Activated naive CD8-positive, alpha-beta T cell treated with anti-CD3 and anti-CD28 coated beads for 36 hours (primary cell): ENCODE measurements around the gene RAD21L1. TPM values are rescaled to one million over a fixed set of nuclear protein-coding genes. Genes with fewer than 3 reads are reported as not detected.

Experiments used
- DNase-seq: peaks from one replicate; pipeline ENCODE4 v3.0.0; 2021
- H3K27ac Mint-ChIP-seq: one replicate; pipeline ENCODE4 v1.8.0; 2022; ENCODE audit warnings: mild to moderate bottlenecking, moderate library complexity, mixed read lengths
- H3K27me3 Mint-ChIP-seq: one replicate; pipeline ENCODE4 v1.8.0; 2022; ENCODE audit warnings: mild to moderate bottlenecking, mixed read lengths
- H3K36me3 Mint-ChIP-seq: one replicate; pipeline ENCODE4 v1.8.0; 2021; ENCODE audit warnings: mild to moderate bottlenecking, mixed read lengths
- H3K4me1 Mint-ChIP-seq: one replicate; pipeline ENCODE4 v1.8.0; 2021; ENCODE audit warnings: mixed read lengths
- H3K4me3 Mint-ChIP-seq: one replicate; pipeline ENCODE4 v1.8.0; 2022; ENCODE audit warnings: mild to moderate bottlenecking, moderate library complexity, mixed read lengths
- H3K9me3 Mint-ChIP-seq: one replicate; pipeline ENCODE4 v1.8.0; 2022; ENCODE audit warnings: mixed read lengths
- total RNA-seq, 2 experiments: library from RNA; stranded (reverse); gene quantifications; one replicate each; pipeline ENCODE4 v1.2.3, GENCODE V29; 2021

The RAD21L1 gene
- total RNA-seq, 2 experiments from 2014 or later = not detected

DNA sequence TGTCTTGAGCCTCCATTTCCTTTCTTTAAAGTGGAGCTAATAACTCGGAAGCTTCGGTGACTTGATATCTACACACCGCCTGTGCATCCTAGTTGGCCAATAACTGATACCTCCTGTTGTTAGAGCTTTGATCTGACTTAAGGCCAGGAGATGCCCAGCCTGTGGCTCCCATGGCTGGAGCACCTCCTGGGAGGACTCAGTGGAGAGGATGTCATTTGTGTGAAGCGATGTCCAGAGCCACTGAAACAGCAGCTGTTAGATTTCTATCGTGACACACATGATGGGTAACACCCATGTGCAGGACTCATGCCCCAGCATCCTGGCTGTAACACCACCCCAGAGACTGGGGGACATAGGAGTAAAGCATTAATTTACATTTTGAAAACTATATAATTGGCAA lies 72.3 kb downstream of the RAD21L1 start:
- H3K9me3 Mint-ChIP-seq = no peaks in the 10 kb centered on the region
- no peak for DNase-seq
- H3K36me3 Mint-ChIP-seq = peaks cover 4% of the 10 kb centered on the region
- no peak overlapping the region for H3K27ac Mint-ChIP-seq
- no peaks in the 10 kb centered on the region for H3K27me3 Mint-ChIP-seq
- peaks cover 31% of the 10 kb centered on the region for H3K4me1 Mint-ChIP-seq
- H3K4me3 Mint-ChIP-seq = no peak overlapping the region

DNA sequence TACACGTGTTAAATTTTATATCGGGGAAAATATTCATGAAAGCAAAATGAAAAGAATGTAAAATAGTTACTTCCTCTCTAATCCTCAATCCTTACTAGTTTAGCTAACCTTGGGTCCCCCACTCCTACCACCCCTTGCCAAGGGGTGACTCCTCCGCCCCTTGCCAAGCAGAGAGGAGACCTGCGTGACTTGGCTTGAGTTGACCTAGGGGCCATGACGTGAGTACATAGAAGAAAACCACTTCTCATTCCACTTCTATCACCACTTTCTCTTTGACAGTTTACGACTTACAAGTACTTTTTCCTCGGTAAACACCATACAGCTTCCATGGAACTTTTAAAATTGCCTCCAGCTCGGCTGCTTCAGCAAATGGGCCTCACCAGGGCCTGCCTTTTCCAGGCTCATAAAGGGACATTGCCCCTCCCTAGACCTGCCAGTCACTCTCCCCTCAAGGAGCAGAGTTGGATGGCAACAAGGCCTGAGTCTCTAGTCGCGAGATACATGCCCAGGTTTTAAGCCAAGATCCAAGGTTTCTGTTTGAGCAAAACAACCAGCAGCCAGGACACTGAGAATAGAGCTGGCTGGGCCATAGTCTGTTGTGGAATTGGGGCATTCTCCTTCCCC lies 73.2 kb downstream of the RAD21L1 start:
- no peaks in the 10 kb centered on the region for H3K27me3 Mint-ChIP-seq
- no peak for DNase-seq
- peaks cover 4% of the 10 kb centered on the region for H3K36me3 Mint-ChIP-seq
- H3K27ac Mint-ChIP-seq = no peak overlapping the region
- no peak overlapping the region for H3K4me3 Mint-ChIP-seq
- no peaks in the 10 kb centered on the region for H3K9me3 Mint-ChIP-seq
- H3K4me1 Mint-ChIP-seq = peaks cover 31% of the 10 kb centered on the region

DNA sequence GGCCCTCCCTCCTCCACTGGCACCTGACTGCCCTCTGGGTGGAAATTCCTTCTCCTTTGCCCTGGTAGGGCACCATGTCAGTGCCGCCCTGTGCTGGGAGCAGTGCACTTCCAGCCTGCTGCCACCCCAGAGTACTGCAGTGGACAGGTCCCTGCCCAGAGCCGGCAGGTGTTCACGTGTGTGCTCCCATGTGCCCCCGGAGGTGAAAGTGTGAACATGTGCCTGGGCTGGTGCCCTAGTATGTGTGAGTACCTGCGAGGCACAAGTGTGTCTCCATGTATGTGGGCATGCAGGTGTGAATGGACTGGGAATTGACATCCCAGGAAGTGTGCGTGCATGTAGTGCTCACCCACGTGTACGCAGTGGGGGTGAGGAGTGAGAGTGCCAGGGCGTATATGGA lies 73.7 kb downstream of the RAD21L1 start:
- peak; percentile 39 for DNase-seq
- H3K4me3 Mint-ChIP-seq = no peak overlapping the region
- H3K27ac Mint-ChIP-seq = peak overlapping the region; percentile 2

DNA sequence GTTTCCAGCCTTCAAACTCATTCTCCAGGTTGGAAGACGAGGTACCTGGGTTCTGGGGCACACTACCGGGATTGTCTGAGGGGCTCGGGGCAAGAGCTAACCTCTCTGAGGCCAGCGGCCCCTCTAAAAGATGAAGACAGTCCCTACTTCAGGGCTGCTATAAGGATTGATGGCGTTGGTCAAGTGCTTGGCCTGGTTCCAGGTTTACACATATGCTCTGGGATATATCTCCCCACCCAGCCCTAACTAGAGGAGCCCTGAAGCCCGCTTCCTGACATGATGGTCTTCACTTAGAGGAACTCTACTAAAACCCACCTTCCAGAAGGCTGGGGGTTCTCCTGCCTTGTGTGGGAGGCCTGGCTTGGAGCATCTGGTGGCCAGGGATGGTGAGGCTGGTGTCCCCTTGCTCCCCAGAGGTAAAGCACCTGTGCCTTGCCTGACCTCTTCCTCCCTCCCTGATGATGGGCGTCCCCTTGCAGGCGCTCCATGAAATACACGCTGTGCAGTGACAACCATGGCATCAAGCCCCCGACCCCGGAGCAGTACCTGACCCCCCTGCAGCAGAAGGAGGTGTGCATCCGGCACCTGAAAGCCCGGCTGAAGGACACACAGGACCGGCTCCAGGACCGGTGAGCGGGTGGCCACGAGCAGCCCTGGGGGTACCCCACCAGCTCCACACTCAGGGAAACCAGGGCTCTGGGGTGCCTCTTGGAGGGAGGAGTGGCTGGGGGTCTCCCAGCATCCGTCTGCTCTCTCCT lies 74.4 kb downstream of the RAD21L1 start:
- no peak for DNase-seq
- Mint-ChIP-seq H3K4me3 (peak overlapping the region; percentile 78), H3K4me1 (peaks cover 31% of the 10 kb centered on the region), H3K36me3 (peaks cover 4% of the 10 kb centered on the region), H3K27ac (peak overlapping the region; percentile 96), H3K9me3 (no peaks in the 10 kb centered on the region), H3K27me3 (no peaks in the 10 kb centered on the region)

More for the DNA sequence above, 73.7 kb downstream of the RAD21L1 start:
- Mint-ChIP-seq H3K27me3 (no peaks in the 10 kb centered on the region), H3K36me3 (peaks cover 4% of the 10 kb centered on the region), H3K9me3 (no peaks in the 10 kb centered on the region), H3K4me1 (peaks cover 31% of the 10 kb centered on the region)

DNA sequence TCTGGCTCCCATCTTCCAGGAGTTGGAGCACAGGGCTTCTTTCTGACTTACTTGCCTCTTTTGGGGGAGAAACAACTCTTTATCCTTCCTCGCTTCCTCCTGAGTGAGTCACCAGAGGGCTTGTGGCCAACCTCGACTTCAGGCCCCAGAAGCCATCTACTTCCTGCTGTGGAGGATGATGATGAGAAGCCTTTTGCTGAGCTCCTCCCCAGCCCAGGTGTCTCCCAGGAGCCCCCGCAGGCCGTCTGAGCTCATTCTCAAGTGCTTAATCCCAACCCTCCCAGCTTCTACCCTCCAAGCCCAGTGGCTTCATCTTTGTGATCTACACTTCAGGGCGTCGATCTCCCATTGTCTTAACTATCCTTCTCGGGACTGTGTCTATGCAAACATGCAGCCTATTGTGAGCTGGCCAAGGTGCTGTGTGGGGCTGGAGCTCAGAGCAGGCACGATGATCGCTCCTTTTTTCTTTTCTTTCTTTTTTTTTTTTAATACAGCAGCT lies 75.2 kb downstream of the RAD21L1 start:
- Mint-ChIP-seq H3K36me3 (peaks cover 4% of the 10 kb centered on the region), H3K4me1 (peaks cover 31% of the 10 kb centered on the region), H3K4me3 (peak overlapping the region; percentile 78), H3K27me3 (no peaks in the 10 kb centered on the region), H3K9me3 (no peaks in the 10 kb centered on the region), H3K27ac (peak overlapping the region; percentile 96)
- DNase-seq = peak; percentile 69

DNA sequence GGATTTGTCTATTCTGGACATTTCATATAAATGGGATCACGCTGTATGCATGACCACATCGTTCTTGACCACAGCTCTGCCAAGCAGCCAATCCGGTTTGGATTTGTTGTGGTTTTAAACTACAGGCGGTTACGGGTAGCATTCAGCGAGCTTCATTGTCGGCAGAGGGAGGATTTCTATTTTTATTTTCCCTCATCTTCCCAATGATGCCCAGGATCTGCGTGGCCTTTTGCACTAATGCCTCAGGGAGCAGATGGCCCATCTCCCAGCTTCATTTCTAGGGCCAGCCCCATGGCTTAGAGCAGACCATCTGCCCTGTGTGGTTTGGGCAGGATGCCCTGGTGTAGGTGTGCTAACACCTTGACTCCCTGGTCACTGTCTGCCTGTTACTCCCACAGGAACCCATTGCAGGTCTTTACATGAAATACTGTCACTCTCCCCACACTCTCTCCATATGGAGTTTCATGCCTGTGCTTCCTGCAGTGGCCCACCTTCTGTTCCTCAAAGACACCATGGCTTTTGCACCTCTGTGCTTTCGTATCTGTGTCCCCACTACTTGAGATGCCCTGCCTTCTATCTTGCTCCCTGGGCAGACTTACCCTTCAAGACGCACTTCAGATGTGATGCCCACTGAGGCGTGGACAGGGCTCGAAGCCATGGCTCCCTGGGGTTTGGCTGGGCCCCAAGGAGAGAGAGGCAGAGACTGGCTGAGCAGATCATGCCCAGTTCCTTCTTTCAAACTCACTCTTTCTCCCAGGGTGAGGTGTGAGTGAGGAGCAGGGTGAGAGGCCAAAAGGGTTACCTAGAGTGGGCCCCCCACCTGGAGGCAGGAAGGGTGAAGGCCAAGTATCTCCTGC lies 77.1 kb downstream of the RAD21L1 start:
- Mint-ChIP-seq H3K4me3 (no peak overlapping the region), H3K9me3 (no peaks in the 10 kb centered on the region), H3K27me3 (no peaks in the 10 kb centered on the region), H3K36me3 (peaks cover 2% of the 10 kb centered on the region), H3K27ac (no peak overlapping the region), H3K4me1 (peaks cover 23% of the 10 kb centered on the region)
- DNase-seq = no peak

DNA sequence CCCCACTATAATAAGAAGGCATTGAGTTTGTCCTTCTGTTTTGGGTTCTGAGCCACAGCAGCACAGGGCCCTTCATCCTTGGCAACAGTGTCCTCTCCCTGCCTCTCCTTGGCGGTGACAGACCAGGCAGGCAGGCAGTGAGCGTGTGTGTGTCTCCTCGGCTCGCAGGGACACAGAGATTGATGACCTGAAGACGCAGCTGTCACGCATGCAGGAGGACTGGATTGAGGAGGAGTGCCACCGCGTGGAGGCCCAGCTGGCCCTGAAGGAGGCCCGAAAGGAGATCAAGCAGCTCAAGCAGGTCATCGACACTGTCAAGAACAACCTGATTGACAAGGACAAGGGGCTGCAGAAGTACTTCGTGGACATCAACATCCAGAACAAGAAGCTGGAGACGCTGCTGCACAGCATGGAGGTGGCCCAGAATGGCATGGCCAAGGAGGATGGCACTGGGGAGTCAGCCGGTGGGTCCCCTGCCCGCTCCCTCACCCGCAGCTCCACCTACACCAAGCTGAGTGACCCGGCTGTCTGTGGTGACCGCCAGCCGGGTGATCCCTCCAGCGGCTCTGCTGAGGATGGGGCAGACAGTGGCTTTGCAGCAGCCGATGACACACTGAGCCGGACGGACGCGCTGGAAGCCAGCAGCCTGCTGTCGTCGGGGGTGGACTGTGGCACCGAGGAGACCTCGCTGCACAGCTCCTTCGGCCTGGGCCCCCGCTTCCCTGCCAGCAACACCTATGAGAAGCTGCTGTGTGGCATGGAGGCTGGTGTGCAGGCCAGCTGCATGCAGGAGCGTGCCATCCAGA lies 79.1 kb downstream of the RAD21L1 start:
- H3K9me3 Mint-ChIP-seq = no peaks in the 10 kb centered on the region
- no peak for DNase-seq
- H3K27me3 Mint-ChIP-seq = no peaks in the 10 kb centered on the region
- H3K27ac Mint-ChIP-seq = no peak overlapping the region
- no peak overlapping the region for H3K4me3 Mint-ChIP-seq
- peaks cover 13% of the 10 kb centered on the region for H3K4me1 Mint-ChIP-seq
- H3K36me3 Mint-ChIP-seq = peaks cover 2% of the 10 kb centered on the region

Other genes starting within 250 kb of the RAD21L1 start
- gene RSPO4, start 223.7 kb upstream of the RAD21L1 start, total RNA-seq = not detected
- 100 to 1,000 TPM; 180 to 192 TPM for gene PSMF1, start 107.4 kb upstream of the RAD21L1 start, total RNA-seq
- 1 to 10 TPM; 1.5 to 1.9 TPM for gene TMEM74B, start 41.1 kb upstream of the RAD21L1 start, total RNA-seq
- not detected for gene C20orf202, start 22.6 kb upstream of the RAD21L1 start, total RNA-seq
- 1 to 10 TPM; 3.2 to 3.6 TPM for gene SNPH, start 40.2 kb downstream of the RAD21L1 start, total RNA-seq
- 1 to 10 TPM; 3.3 to 3.9 TPM for gene SDCBP2, start 103.1 kb downstream of the RAD21L1 start, total RNA-seq
- gene FKBP1A, start 167.0 kb downstream of the RAD21L1 start, total RNA-seq = 100 to 1,000 TPM; 315 to 324 TPM
- 10 to 100 TPM; 94.6 to 96.2 TPM for gene NSFL1C, start 240.8 kb downstream of the RAD21L1 start, total RNA-seq